Left ventricle myocardium inferior (tissue), 1 donor: Measurements from ENCODE around the gene WNT9B. TPM values are rescaled to one million over a fixed set of nuclear protein-coding genes. Genes with fewer than 3 reads are reported as not detected.

Source experiments
- DNase-seq: peaks from one replicate; pipeline ENCODE4 v3.0.0-alpha.2; 2020
- H3K27ac ChIP-seq: fragments of 200-600 bp; replicated peaks from 2 replicates; pipeline ENCODE4 v1.8.0; 2021
- H3K27me3 ChIP-seq: fragments of 200-600 bp; 2 replicates; pipeline ENCODE4 v1.8.0; 2021; ENCODE audit warnings: low read depth
- H3K36me3 ChIP-seq: fragments of 200-600 bp; 2 replicates; pipeline ENCODE4 v1.8.0; 2021
- H3K4me1 ChIP-seq: fragments of 200-600 bp; 2 replicates; pipeline ENCODE4 v1.8.0; 2021
- H3K4me3 ChIP-seq: fragments of 200-600 bp; 2 replicates; pipeline ENCODE4 v1.8.0; 2021; ENCODE audit warnings: mild to moderate bottlenecking, moderate library complexity
- H3K9me3 ChIP-seq: fragments of 200-600 bp; replicated peaks from 2 replicates; pipeline ENCODE4 v1.8.0; 2021
- intact Hi-C: fragments of 100-400 bp; cut with micrococcal nuclease; formaldehyde crosslinking; loops from one replicate; pipeline ENCODE4 v1.11.0; 2022
- total RNA-seq: library from RNA; stranded (reverse); fragmentation: NEBNext Ultra II Directional; extraction: Animal tissue kit (Norgen Biotek cat#: 25700); gene quantifications from one replicate; pipeline ENCODE4 v1.2.1, GENCODE V29; 2021
- TF ChIP-seq, protein P1 (sequence below): fragments of 200-600 bp; IDR thresholded peaks from 2 replicates; pipeline ENCODE4 v1.8.0; 2021; ENCODE audit warnings: antibody characterized with exemption, mild to moderate bottlenecking, borderline replicate concordance
- donor health status: DM: no; HTN: yes; CAD: no; lungs with severe emphysema.

WNT9B gene
- total RNA-seq, 1 donor from 2014 or later, result 0.85 TPM

DNA sequence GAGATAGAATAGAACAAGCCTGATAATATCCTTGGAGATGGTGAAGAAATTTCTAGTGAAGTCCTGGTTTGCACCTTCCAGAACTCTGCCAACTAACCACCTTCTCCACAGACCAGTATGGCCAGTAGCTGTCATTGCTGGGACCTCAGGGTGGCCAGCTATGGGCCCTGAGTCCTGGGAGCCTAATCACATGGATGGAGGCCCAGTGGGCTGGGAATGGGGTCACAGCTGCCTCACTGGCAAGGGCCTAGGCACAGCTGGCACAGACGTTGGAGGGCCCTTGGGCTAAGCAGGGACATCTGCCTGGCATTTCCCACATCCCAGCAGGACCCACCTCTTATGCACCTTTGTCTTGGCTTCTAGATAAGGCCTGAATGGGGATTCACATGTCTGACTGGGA, 25.3 kb upstream of the WNT9B start:
- no peak for DNase-seq
- Histone ChIP-seq H3K4me3 (no peak overlapping the region), H3K36me3 (no peaks in the 10 kb centered on the region), H3K27me3 (peaks cover 75% of the 10 kb centered on the region), H3K4me1 (no peaks in the 10 kb centered on the region), H3K27ac (no peak overlapping the region), H3K9me3 (no peaks in the 10 kb centered on the region)
- TF ChIP-seq, protein P1, sequence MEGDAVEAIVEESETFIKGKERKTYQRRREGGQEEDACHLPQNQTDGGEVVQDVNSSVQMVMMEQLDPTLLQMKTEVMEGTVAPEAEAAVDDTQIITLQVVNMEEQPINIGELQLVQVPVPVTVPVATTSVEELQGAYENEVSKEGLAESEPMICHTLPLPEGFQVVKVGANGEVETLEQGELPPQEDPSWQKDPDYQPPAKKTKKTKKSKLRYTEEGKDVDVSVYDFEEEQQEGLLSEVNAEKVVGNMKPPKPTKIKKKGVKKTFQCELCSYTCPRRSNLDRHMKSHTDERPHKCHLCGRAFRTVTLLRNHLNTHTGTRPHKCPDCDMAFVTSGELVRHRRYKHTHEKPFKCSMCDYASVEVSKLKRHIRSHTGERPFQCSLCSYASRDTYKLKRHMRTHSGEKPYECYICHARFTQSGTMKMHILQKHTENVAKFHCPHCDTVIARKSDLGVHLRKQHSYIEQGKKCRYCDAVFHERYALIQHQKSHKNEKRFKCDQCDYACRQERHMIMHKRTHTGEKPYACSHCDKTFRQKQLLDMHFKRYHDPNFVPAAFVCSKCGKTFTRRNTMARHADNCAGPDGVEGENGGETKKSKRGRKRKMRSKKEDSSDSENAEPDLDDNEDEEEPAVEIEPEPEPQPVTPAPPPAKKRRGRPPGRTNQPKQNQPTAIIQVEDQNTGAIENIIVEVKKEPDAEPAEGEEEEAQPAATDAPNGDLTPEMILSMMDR, result no peak
- intact Hi-C loops, result no loop called here

DNA sequence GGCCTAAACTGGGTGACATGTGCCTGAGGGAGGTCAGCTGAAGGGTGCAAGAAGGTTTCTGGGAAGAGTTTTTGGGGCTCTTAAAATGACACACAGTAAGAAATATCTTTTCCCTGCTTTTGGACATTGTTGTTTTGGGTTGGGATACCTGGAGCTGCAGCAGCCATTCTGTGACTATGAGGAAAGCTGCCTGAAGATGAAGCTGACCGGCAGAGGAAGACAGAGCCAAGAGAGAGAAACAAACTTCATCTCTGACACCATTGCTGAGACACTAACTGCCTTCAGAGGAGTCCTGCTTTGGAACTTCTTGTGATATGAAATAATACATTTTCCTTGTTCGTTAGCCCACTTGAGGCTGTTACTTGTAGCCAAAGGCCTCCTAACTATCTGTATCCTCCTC, 24.1 kb upstream of the WNT9B start:
- no peak overlapping the region for H3K27ac ChIP-seq
- H3K27me3 ChIP-seq, result peaks cover 70% of the 10 kb centered on the region
- H3K36me3 ChIP-seq, result no peaks in the 10 kb centered on the region
- TF ChIP-seq, protein P1, result no peak
- no peaks in the 10 kb centered on the region for H3K9me3 ChIP-seq
- H3K4me1 ChIP-seq, result no peaks in the 10 kb centered on the region
- DNase-seq, result no peak
- H3K4me3 ChIP-seq, result no peak overlapping the region
- intact Hi-C loops, result no loop called here

DNA sequence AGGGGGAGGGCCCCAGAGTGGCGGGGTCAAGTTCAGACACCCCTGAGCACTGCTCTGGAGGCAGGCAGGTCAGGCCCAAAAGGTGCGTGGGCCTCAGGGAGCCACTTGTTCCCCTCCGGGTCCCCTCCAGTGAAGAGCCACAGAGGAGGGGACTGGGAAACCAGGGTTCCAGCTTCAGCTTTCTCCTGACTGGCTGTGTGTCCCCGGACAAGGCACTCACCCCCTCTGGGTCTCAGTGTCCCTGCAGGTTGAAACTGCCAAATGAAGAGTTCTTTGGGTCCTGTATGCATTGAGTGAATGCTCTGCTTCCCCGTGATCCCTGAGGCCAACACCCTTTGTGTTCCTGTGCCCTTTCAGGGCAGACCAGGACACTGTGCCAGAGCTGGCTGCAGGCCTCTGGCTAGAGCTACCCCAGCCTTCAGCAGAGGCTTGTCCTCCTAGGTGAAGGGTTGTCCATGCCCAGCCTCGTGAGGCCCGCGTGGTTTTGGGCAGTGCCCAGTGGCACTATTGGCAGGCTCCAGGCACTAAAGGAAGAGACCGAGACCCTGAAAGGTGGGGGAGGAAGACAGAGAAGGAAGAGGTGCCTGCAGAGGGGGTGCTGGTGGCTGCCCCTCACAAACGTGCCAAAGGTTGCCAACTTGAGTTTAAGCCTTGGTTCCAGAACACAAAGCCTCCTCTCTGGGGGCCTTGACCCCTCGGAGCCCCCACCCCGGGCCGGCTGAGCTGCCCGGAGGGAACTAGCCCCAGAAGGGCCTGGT, 19.6 kb upstream of the WNT9B start:
- DNase-seq, result no peak
- no peaks in the 10 kb centered on the region for H3K36me3 ChIP-seq
- TF ChIP-seq, protein P1, result no peak
- no peak overlapping the region for H3K4me3 ChIP-seq
- peaks cover 38% of the 10 kb centered on the region for H3K27me3 ChIP-seq
- no peaks in the 10 kb centered on the region for H3K4me1 ChIP-seq
- H3K9me3 ChIP-seq, result no peaks in the 10 kb centered on the region
- H3K27ac ChIP-seq, result no peak overlapping the region
- intact Hi-C loops, result no loop called here

DNA sequence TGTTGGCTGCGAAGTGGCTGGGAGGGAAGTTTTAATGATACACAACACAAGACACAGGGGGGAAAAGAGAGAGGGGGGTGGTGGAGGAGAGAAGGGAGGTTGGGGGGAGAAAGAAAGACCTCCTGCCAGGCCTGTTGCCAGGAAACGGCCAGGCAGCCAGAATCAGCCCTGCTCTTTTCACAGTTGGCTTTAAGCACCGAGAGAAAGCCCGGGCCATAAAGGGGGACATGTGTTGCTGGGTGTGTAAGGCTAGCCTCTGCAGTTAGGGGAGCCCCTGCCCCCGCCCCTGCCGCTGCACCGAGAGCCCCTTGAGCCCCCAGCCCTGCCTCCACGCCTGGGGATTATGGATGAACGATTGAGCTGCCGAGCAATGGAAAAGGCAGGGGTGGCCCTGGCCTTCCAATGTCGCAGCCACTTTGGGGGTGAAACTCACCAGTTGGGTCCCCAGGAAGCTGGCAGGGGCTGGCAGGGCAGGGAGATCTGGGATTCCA, 19.0 kb upstream of the WNT9B start:
- Histone ChIP-seq H3K27me3 (peaks cover 39% of the 10 kb centered on the region), H3K4me3 (no peak overlapping the region), H3K36me3 (no peaks in the 10 kb centered on the region), H3K9me3 (no peaks in the 10 kb centered on the region), H3K4me1 (no peaks in the 10 kb centered on the region), H3K27ac (no peak overlapping the region)
- no peak for DNase-seq
- intact Hi-C loops, result no loop called here
- TF ChIP-seq, protein P1, result no peak

DNA sequence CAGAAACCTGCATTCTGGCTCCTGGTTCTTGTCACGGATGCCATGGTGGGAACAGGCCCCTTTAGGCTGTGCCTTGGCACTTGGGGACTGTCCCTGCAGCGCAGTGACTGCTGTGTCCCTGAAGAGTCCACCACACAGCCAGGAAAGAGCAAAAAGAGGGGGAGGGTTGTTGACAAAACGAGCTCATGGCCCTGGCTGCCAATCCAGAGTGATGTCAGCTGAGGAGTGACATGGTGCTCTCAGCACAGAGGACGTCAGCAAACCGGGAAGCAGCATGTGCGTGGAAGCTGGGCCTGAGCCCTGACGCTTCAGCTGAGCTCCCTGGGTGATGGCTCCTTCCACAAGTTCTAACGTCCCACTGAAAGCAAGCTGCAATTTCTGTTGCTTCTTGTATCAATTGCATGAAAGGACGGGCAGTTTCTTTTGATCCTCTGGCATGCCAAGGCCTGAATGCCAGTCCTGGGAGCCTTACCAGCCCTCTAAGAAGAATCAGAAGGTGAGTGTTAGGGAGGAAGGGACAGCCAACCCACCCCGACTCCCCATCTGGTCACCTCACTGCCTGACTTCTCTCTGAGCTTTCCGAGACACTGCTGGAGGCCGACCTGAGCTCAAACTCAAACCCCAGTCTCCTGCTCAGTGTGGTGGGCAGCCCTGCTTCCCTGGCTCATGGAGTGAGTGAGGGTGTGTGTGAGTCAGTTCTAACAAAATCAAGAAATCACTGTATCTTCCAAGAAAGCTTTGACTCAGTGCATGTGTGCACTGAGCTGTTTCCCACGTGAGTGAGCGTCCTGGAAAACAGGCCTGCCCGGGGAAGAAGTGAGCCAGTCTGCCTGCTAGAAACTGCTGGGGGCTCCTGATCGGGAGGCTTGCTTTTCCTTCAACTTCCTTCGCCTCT, 18.2 kb upstream of the WNT9B start:
- no peak overlapping the region for H3K27ac ChIP-seq
- H3K27me3 ChIP-seq, result peaks cover 36% of the 10 kb centered on the region
- no peak for DNase-seq
- H3K4me3 ChIP-seq, result no peak overlapping the region
- H3K9me3 ChIP-seq, result no peaks in the 10 kb centered on the region
- H3K4me1 ChIP-seq, result no peaks in the 10 kb centered on the region
- intact Hi-C loops, result no loop called here
- TF ChIP-seq, protein P1, result no peak
- H3K36me3 ChIP-seq, result no peaks in the 10 kb centered on the region
